Endothelial cell of hepatic sinusoid (primary cell): ENCODE results near the gene SLC25A53.
"Not testable (repeated sequence)": the region's sequence is repeated elsewhere in the genome, so short reads cannot be mapped to it uniquely, and the experiment has no call there.

Experiments
- in situ Hi-C: cut with HindIII; loops from 2 replicates; pipeline ENCODE4 v1.10.0; 2017; ENCODE audit warnings: low sequenced_read_pairs

SLC25A53 gene

DNA sequence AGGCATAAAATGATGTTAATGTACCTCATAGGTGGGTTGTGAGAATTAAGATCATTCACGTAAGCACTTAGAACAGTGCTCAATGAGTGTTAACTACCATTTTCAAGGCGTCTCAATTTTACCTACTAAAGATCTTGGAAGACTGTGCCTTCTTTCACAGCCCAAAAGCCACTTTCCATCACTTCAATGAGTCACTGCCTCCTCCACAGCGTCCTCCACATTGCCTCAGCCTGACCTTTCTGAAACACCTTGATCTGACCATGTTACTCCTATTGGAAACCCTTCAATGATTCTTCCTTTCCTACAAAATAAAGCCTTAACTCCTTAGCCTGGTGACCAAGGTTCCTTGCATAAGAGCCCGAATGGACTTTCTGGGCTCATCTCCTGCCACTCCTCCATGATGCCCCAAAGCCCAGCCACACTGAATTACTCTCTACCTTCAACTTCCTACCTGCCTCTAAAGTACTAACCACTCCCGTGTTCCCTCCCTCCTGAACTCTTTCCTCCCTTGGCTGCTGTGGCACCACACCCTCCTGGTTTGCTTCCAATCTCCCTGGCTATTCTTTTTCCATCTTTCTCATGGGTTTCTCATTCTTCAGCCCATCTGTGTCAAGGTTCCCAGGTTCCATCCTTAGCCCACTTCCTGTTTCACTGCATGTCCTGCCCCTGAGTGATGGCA is 22.1 kb downstream of the SLC25A53 start:
- in situ Hi-C loops = no loop called here

DNA sequence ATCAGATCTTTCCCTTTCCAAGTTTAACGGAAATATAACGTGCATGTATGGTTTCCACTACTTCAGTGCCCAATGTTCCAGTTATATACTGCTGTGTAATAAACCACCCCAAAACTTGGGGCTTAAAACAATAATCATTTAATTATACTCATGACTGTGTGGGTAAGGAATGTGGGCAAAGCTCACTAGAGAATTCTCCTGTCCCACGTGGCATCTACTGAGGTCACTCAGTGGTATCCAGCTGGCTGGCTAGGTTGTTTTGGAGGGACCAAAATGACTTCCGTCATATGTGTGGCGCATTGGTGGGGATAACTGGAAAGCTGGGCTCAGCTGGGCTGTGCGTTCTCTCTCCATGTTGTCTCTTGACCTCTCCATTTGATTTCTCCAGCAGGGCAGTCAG is 26.0 kb downstream of the SLC25A53 start:
- in situ Hi-C loops = no loop called here

GRCh38 chrX:104126856-104127255 is 30.0 kb downstream of the SLC25A53 start:
- in situ Hi-C loops = no loop called here

DNA sequence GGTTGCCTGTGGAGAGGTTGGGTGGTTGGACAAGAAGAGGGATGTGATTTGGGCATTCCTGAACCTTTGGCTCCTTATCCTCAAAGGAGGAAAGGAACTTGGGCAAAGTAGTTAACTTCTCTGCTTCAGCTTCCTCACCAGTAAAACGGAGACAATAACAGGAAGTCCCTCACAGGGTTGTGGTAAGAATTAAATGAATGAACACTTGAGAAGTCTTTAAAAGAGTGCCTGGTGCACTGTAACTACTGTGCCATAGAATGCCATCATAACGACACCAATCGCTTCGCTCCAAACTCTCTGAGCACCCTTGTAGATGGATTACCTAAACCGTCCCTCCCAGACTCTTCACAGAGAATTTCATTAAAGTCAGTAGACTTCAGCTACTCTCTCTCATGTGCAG is 34.0 kb downstream of the SLC25A53 start:
- in situ Hi-C loops = no loop called here

GRCh38 chrX:104118765-104119164 is 38.0 kb downstream of the SLC25A53 start:
- in situ Hi-C loops = no loop called here

DNA sequence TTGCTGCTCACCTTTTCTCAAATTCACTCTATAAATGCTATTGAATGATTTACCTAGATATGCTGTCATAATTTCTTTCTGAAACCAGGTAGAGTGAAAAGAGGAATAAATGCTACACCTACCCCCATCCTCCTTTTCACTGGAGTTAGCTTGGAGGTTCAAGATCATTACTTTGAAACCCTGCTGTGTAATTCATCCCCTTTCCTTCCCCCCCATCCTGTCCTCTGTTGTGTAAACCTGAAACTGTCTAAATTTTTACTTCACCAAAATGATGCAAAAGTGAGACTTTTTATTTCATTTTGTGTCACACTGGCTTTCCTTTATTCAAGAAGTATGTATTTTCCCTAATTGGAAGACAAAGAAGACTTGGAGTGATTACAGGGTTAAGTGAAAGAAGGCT is 39.0 kb downstream of the SLC25A53 start:
- in situ Hi-C loops = no loop called here

- in situ Hi-C loops = no loop called here
These were observed 43.4 kb downstream of the SLC25A53 start for GRCh38 chrX:104113222-104113965.

GRCh38 chrX:104112326-104112951 is 44.4 kb downstream of the SLC25A53 start, which contains the start of gene ZCCHC18:
Gene ZCCHC18 (plus strand): TSS chrX:104112523. CDS start chrX:104114112, 1,589 bp downstream.
- in situ Hi-C loops = no loop called here

DNA sequence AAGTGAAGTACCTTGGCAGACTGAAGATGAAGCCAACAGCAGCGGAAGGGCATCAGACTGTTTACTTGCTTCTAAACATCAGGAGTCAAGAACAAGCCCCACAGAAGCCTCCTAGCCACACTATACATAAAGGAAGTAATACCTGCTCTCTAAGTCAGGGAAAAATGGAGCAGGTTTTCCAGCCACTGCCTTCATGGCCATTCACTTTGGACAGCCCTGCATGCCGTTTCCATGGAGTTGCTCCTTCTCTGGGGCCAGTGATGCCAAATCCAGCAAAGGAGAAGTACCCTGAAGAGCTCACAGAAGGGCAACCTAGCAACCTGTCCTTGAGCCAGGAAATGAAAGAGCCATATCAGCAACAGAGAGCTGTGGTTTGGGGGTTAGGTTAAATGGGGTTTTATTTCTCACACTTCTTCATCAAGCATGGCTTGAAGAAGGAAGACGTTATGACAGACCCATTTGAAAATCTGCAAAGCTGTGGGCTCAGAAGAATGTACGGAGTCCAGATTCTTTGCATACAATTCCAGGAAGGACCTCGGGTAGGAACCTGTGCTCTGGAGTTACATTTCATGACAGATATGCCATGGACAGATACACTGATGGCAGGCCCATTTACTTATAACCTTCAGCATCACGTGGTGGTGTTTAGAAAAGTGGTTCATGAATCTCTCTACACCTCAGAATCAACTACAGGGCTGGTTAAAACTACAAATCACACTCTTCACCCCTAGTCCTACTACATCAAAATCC is 46.1 kb downstream of the SLC25A53 start:
- in situ Hi-C loops = not testable (repeated sequence)

- in situ Hi-C loops = no loop called here
These were observed 47.9 kb downstream of the SLC25A53 start for GRCh38 chrX:104108955-104109354.

GRCh38 chrX:104105330-104106262 is 51.2 kb downstream of the SLC25A53 start:
- in situ Hi-C loops = no loop called here

GRCh38 chrX:104104676-104105075 is 52.1 kb downstream of the SLC25A53 start:
- in situ Hi-C loops = no loop called here

GRCh38 chrX:104098919-104099318 is 57.9 kb downstream of the SLC25A53 start:
- in situ Hi-C loops = no loop called here

DNA sequence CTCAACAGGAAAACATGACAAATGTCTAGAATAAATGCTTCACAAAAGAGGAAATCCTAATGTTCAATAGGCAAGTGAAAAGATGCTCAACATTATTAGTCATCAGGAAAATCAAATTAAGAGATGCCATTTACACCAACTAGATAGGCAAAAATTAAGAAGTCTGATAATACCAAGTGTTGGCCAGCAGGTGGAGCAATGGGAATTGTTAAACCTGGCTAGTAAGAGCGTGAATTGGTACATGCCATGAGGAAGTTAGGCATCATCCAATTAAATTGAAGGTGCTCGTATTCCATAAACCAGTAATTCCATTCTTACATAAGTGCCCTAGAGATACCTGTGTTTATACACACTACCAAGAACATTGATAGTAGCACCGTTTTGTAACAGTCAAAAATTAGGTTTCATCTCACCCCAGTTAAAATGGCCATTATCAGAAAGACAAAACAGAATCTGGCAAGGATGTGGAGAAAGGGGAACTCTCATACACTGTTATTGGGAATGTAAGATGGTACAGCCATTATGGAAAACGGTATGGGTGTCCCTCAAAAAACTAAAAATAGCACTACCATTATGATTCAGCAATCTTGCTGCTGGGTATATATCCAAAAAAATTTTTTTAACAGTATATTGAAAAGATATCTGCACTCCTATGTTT is 58.5 kb downstream of the SLC25A53 start:
- in situ Hi-C loops = no loop called here

- in situ Hi-C loops = no loop called here
These were observed 70.9 kb downstream of the SLC25A53 start for GRCh38 chrX:104085919-104086318.

DNA sequence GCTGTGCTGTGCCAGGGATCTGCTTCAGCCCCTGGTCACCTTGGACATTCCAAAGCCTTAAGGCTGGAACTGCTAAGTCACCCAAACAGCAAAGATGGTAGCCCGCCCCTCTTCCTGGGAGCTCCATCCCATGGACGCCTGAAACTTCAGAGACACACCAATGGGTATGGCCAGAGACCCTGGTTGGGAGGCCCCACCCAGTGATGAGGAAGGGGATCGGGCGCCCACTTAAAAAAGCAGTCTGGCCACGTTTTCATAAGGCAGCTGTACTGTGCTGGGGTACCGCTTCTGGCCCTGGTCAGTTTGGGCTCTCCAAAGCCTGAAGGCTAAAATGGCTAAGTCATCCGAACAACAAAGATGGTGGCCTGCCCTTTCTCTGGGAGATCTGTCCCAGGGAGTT is 71.3 kb downstream of the SLC25A53 start:
- in situ Hi-C loops = no loop called here

GRCh38 chrX:104084534-104085277 is 72.1 kb downstream of the SLC25A53 start:
- in situ Hi-C loops = no loop called here

DNA sequence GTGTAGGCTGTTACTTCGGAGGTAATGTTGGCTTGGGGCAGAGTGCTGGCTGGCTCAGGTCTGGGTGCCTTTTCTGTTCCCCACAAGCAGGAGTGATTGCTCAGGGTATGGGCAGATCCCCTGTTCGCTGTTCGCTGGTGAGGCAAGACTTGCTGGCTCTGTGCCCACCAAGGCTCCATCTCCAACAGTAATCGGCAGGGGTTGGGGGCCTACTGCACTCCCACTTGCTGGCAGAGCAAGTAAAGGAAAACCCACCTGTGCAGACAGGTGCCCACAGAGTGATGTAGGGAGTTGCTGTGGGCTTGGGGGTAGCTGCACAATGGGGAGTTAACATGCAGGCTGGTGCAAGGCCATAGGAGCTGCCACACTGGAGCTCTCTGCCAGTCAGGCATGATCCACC is 72.7 kb downstream of the SLC25A53 start:
- in situ Hi-C loops = no loop called here

- in situ Hi-C loops = not testable (repeated sequence)
These were observed 79.0 kb downstream of the SLC25A53 start for GRCh38 chrX:104077854-104078253.
